SK-N-SH (cell line): Measurements from ENCODE around the gene STPG2. TPM values are rescaled to one million over a fixed set of nuclear protein-coding genes. Genes with fewer than 3 reads are reported as not detected.
"Not testable (repeated sequence)": the region's sequence is repeated elsewhere in the genome, so short reads cannot be mapped to it uniquely, and the experiment has no call there.

Experiments used
- CTCF ChIA-PET: fragments of 300-600, 350-600 bp; formaldehyde crosslinking; extraction: SDS; loops from one replicate; lab custom pipeline; 2021; lab: Yijun Ruan, JAX
- POLR2A ChIA-PET: fragments of 350-600 bp; sonication (Branson Sonifier 250); formaldehyde crosslinking; extraction: SDS; loops from one replicate; lab custom pipeline; 2020; ENCODE audit warnings: antibody characterized with exemption, inconsistent platforms; lab: Yijun Ruan, JAX
- DNase-seq: peaks from one replicate; pipeline ENCODE4 v3.0.0; 2012
- H2AFZ ChIP-seq: fragments of 200-600 bp; sonication (generic); 2 replicates; pipeline ENCODE4 v1.8.1; 2016; ENCODE audit warnings: antibody characterized with exemption, mild to moderate bottlenecking, low read depth
- H3F3A ChIP-seq: fragments of 200-600 bp; sonication (generic); replicated peaks from 2 replicates; pipeline ENCODE3; 2016; ENCODE audit warnings: antibody characterized with exemption, mild to moderate bottlenecking; ENCODE audit not compliant: insufficient read depth
- H3K27ac ChIP-seq, 2 experiments: fragments of 200-500 bp in 1 of 2; fragments of 200-600 bp in 1 of 2; sonication (Bioruptor generic) in 1 of 2; sonication (generic), shearing (Covaris generic) in 1 of 2; 2 replicates each; pipeline versions ENCODE4 v1.5.1 to v1.6.1; 2014 to 2016; ENCODE audit warnings: low read depth in 2 of 2, inconsistent platforms in 1 of 2, low read length in 1 of 2, mild to moderate bottlenecking in 1 of 2, mixed read lengths in 1 of 2
- H3K27me3 ChIP-seq: fragments of 200-600 bp; sonication (generic), shearing (Covaris generic); 2 replicates; pipeline ENCODE4 v1.6.1; 2016; ENCODE audit warnings: mixed run types; ENCODE audit not compliant: insufficient read depth
- H3K36me3 ChIP-seq, 2 experiments: fragments of 200-500 bp in 1 of 2; fragments of 200-600 bp in 1 of 2; sonication (Bioruptor generic) in 1 of 2; sonication (generic) in 1 of 2; replicated peaks in 1 of 2; 2 replicates each; pipeline versions ENCODE3 to v1.5.1; 2014 to 2016; ENCODE audit warnings: low read length in 1 of 2, mild to moderate bottlenecking in 1 of 2; ENCODE audit not compliant: insufficient read depth in 2 of 2, control insufficient read depth in 1 of 2
- H3K4me1 ChIP-seq, 2 experiments: fragments of 200-500 bp in 1 of 2; fragments of 200-600 bp in 1 of 2; sonication (Bioruptor generic) in 1 of 2; sonication (generic), shearing (Covaris generic) in 1 of 2; 2 replicates each; pipeline versions ENCODE4 v1.5.1 to v1.6.1; 2014 to 2016; ENCODE audit warnings: low read depth in 1 of 2, low read length in 1 of 2, mixed run types in 1 of 2; ENCODE audit not compliant: insufficient read depth in 2 of 2, control insufficient read depth in 1 of 2
- H3K4me2 ChIP-seq: fragments of 200-600 bp; sonication (generic), shearing (Covaris generic); 2 replicates; pipeline ENCODE4 v1.6.1; 2017; ENCODE audit warnings: mixed run types
- H3K4me3 ChIP-seq, 2 experiments: fragments of 200-500 bp in 1 of 2; fragments of 200-600 bp in 1 of 2; sonication (Bioruptor generic) in 1 of 2; sonication (generic), shearing (Covaris generic) in 1 of 2; 2 replicates each; pipeline versions ENCODE4 v1.5.1 to v1.8.1; 2014 to 2016; ENCODE audit warnings: low read depth in 2 of 2, inconsistent platforms in 1 of 2, low read length in 1 of 2, mild to moderate bottlenecking in 1 of 2, mixed read lengths in 1 of 2, moderate library complexity in 1 of 2
- H3K79me2 ChIP-seq: fragments of 200-600 bp; sonication (generic); 2 replicates; pipeline ENCODE4 v1.8.1; 2017; ENCODE audit warnings: mild to moderate bottlenecking; ENCODE audit not compliant: insufficient read depth
- H3K9ac ChIP-seq: fragments of 200-600 bp; sonication (generic); 2 replicates; pipeline ENCODE4 v1.6.1; 2017; ENCODE audit warnings: mixed run types
- H3K9me2 ChIP-seq: fragments of 200-600 bp; sonication (generic); 2 replicates; pipeline ENCODE4 v1.6.1; 2017; ENCODE audit warnings: mixed run types
- H3K9me3 ChIP-seq: fragments of 200-600 bp; sonication (generic); 2 replicates; pipeline ENCODE4 v1.6.1; 2017; ENCODE audit warnings: mixed run types, mild to moderate bottlenecking, moderate library complexity
- H4K20me1 ChIP-seq: fragments of 200-600 bp; sonication (generic); 2 replicates; pipeline ENCODE4 v1.6.1; 2017; ENCODE audit warnings: mild to moderate bottlenecking, mixed run types; ENCODE audit not compliant: insufficient read depth
- CTCF ChIP-seq: fragments of 200-600 bp; sonication (generic); IDR thresholded peaks from 2 replicates; pipeline ENCODE4 v1.6.1; 2017; ENCODE audit warnings: antibody characterized with exemption, mild to moderate bottlenecking, moderate library complexity
- EP300 ChIP-seq, 2 experiments: IDR thresholded peaks; 2 replicates each; pipeline versions ENCODE4 v1.4.0 to v1.6.1; 2012; ENCODE audit warnings: borderline replicate concordance in 1 of 2, low read depth in 1 of 2, low read length in 1 of 2
- FOXJ3 ChIP-seq: sonication (generic); formaldehyde crosslinking; IDR thresholded peaks from 2 replicates; pipeline ENCODE4 v1.5.1; 2020; ENCODE audit warnings: mild to moderate bottlenecking, missing genetic modification reagents
- GABPA ChIP-seq: IDR thresholded peaks from 2 replicates; pipeline ENCODE4 v1.4.0; 2012; ENCODE audit warnings: low read depth, mild to moderate bottlenecking
- JUND ChIP-seq: IDR thresholded peaks from 2 replicates; pipeline ENCODE4 v1.4.0; 2012
- MXI1 ChIP-seq: IDR thresholded peaks from 2 replicates; pipeline ENCODE4 v1.6.1; 2012; ENCODE audit warnings: mild to moderate bottlenecking, low read depth, low read length, improper control_type of control experiment
- PBX3 ChIP-seq: IDR thresholded peaks from 2 replicates; pipeline ENCODE4; 2012
- POLR2AphosphoS5 ChIP-seq: IDR thresholded peaks from 2 replicates; pipeline ENCODE4 v1.6.1; 2012; ENCODE audit warnings: low read depth, low read length
- REST ChIP-seq: IDR thresholded peaks from 2 replicates; pipeline ENCODE4 v1.6.1; 2012; ENCODE audit warnings: mild to moderate bottlenecking, low read depth, low read length, moderate library complexity
- SIN3A ChIP-seq: IDR thresholded peaks from 2 replicates; pipeline ENCODE4 v1.6.1; 2012; ENCODE audit warnings: low read depth, mild to moderate bottlenecking, low read length, moderate library complexity, borderline replicate concordance
- WGBS: methylation state at CpG from one replicate; pipeline ENCODE4 v1.1.6; 2017; ENCODE audit warnings: low lambda C conversion rate; 5-methylcytosine and 5-hydroxymethylcytosine counted together
- polyA plus RNA-seq, 3 experiments: library from polyadenylated mRNA; depleted of rRNA; stranded (reverse); fragments of >200 nt; gene quantifications; 2 replicates each; pipeline ENCODE4 v1.2.3, GENCODE V29; 2012

STPG2 gene
- polyA plus RNA-seq, 1 of the 3 experiments (the other 2 are of a cell fraction): not detected

- Histone ChIP-seq H3K9ac (no peak overlapping the region), H3K27me3 (no peaks in the 10 kb centered on the region), H4K20me1 (no peaks in the 10 kb centered on the region), H3K36me3 (no peaks in the 10 kb centered on the region), H3K27ac (no peak overlapping the region), H3K9me3 (no peaks in the 10 kb centered on the region), H3F3A (peaks cover 6% of the 10 kb centered on the region), H3K9me2 (no peaks in the 10 kb centered on the region), H3K4me1 (peaks cover 3 to 7% of the 10 kb centered on the region in 2 experiments; a peak in 2 of 4 replicates), H3K4me3 (no peak overlapping the region), H3K79me2 (no peaks in the 10 kb centered on the region), H2AFZ (no peak overlapping the region), H3K4me2 (no peak overlapping the region)
- ChIA-PET CTCF (no interaction called here), POLR2A (no interaction called here)
- TF ChIP-seq JUND: no peak
- no peak for TF ChIP-seq SIN3A
- no peak for DNase-seq
- WGBS: 90% methylated on average over 2 of the region's 2 CpGs
Observed at GRCh38 chr4:97645071-97645821, 498.0 kb downstream of the STPG2 start.

DNA sequence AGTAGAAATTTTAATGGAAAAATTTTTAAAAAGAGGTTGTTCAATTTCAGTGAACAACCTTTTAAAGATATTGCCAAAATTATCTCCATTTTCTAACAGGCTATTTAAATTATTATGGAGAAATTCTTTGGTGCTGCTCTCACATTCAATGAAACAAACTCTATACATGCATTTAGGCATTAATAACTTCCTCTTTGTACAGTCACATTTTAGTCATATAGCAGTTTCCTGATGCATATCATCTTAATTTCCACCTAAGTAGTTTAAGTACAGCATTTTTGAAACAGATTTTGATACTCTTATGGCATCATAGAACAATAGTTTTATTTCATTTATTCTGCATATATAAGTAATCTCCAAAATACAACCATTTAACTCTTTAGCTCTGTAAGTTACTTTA, 500.1 kb downstream of the STPG2 start:
- Histone ChIP-seq H3K4me3 (no peak overlapping the region), H3K4me2 (0 out of 2 replicates have a peak overlapping the region, but pooled peaks have one; percentile 13), H3K27me3 (no peaks in the 10 kb centered on the region), H3K79me2 (no peaks in the 10 kb centered on the region), H3K27ac (no peak overlapping the region), H3K9me2 (no peaks in the 10 kb centered on the region), H3F3A (peaks cover 11% of the 10 kb centered on the region), H3K4me1 (peaks cover 3 to 7% of the 10 kb centered on the region in 2 experiments; a peak in 2 of 4 replicates), H3K9ac (no peak overlapping the region), H2AFZ (peak overlapping the region; percentile 23; the same call in 1 of the 2 replicates), H4K20me1 (no peaks in the 10 kb centered on the region), H3K9me3 (no peaks in the 10 kb centered on the region), H3K36me3 (no peaks in the 10 kb centered on the region)
- DNase-seq: no peak
- ChIA-PET CTCF (no interaction called here), POLR2A (no interaction called here)
- TF ChIP-seq CTCF: no peak

GRCh38 chr4:97639961-97640360, 503.3 kb downstream of the STPG2 start:
- ChIA-PET POLR2A (no interaction called here), CTCF (no interaction called here)
- no peaks in the 10 kb centered on the region for H3K9me2 ChIP-seq
- H3K9ac ChIP-seq: no peak overlapping the region
- no peaks in the 10 kb centered on the region for H4K20me1 ChIP-seq
- no peak overlapping the region for H2AFZ ChIP-seq
- H3K9me3 ChIP-seq: no peaks in the 10 kb centered on the region
- H3K4me3 ChIP-seq: no peak overlapping the region
- DNase-seq: no peak
- no peak overlapping the region for H3K4me2 ChIP-seq
- no peaks in the 10 kb centered on the region for H3K36me3 ChIP-seq
- no peaks in the 10 kb centered on the region for H3K27me3 ChIP-seq
- no peaks in the 10 kb centered on the region for H3K79me2 ChIP-seq
- peaks cover 11% of the 10 kb centered on the region for H3F3A ChIP-seq
- TF ChIP-seq MXI1 (no peak), FOXJ3 (CRISPR knock-in tag) (no peak), POLR2AphosphoS5 (no peak), EP300 (IDR thresholded peaks at IDR 0.05; ENCODE audit: borderline replicate concordance in 1 of 2, low read depth in 1 of 2, low read length in 1 of 2) (no peak), PBX3 (no peak), REST (no peak), GABPA (no peak)
- H3K4me1 ChIP-seq: no peaks in the 10 kb centered on the region
- no peak overlapping the region for H3K27ac ChIP-seq
- 97% methylated on average over 1 of the region's 1 CpG for WGBS

GRCh38 chr4:97633831-97634230, 509.4 kb downstream of the STPG2 start:
- H3K9me2 ChIP-seq, H3K27ac ChIP-seq, DNase-seq, POLR2A ChIA-PET, H3K9ac ChIP-seq, CTCF ChIA-PET, H3F3A ChIP-seq, H3K36me3 ChIP-seq, H3K4me1 ChIP-seq, H3K4me2 ChIP-seq, H4K20me1 ChIP-seq, H3K27me3 ChIP-seq, H3K79me2 ChIP-seq, H3K9me3 ChIP-seq, H3K4me3 ChIP-seq, H2AFZ ChIP-seq: not testable (repeated sequence)
- WGBS: 45% methylated on average over 5 of the region's 8 CpGs
